ENCODE data around the gene SLX9.

DNA sequence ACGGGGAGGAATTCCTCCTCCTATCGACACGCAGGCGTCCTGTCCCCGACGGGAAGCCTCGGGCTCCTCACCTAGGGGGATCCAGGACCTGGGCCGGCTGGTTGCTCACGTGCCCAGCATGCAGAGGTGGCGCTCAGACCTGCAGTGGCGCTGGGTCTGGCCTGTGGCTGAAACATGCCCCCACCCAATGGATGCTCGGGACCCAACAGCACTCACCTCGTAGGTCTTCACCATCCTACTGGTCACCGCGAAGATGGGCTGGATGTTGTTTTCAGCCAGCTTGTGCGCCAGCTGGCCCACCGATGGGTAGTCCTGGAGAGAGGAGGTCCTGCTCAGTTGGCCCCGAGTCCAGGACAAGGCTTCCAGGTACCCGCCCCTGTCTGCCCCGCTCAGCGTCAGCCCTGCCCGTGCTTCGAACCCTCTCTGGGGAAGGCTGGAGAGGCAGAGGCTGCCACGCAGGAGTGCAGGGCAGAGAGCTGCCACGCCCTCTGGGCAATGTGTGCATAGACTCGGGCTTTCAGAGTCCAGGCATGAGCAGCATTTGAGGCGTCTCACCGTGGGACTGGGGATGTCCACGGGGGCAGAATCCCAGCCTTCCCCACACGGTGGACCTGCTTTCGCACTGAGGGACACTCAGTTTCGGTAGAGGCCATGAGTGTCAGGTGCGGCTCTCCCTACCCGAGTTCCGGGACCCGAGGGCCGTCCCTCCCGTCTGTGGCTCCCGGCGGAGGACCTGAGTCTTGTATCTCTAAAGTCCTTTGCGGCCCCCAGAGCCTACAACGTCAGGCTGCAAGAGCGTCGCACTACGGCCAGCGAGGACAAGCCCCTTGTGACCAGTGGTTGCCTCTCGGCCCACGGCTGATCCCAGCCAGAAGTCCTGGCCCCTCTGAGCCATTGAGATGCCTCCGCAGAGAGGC is 40.7 kb upstream of the SLX9 start:
- TF ChIP-seq EZH2 (IDR thresholded peaks at IDR 0.05), result no peak
- no peak for TF ChIP-seq POLR2AphosphoS5 (IDR thresholded peaks at IDR 0.05; ENCODE audit: borderline replicate concordance, low read depth, low read length)
- TF ChIP-seq FOXP2 (optimal IDR thresholded peaks at IDR 0.05; ENCODE audit: control extremely low read depth, extremely low read length, insufficient read depth), result no peak

Data from SK-N-MC (cell line).